ENCODE measurements around the gene HEATR3. TPM values are rescaled to one million over a fixed set of nuclear protein-coding genes. Genes with fewer than 3 reads are reported as not detected.

Gene HEATR3
- total and polyA plus RNA-seq, 2 of the 13 experiments (the other 11 are each of a cell fraction or from before 2014, with no cell fraction given) = 22.4 to 52.4 TPM

DNA sequence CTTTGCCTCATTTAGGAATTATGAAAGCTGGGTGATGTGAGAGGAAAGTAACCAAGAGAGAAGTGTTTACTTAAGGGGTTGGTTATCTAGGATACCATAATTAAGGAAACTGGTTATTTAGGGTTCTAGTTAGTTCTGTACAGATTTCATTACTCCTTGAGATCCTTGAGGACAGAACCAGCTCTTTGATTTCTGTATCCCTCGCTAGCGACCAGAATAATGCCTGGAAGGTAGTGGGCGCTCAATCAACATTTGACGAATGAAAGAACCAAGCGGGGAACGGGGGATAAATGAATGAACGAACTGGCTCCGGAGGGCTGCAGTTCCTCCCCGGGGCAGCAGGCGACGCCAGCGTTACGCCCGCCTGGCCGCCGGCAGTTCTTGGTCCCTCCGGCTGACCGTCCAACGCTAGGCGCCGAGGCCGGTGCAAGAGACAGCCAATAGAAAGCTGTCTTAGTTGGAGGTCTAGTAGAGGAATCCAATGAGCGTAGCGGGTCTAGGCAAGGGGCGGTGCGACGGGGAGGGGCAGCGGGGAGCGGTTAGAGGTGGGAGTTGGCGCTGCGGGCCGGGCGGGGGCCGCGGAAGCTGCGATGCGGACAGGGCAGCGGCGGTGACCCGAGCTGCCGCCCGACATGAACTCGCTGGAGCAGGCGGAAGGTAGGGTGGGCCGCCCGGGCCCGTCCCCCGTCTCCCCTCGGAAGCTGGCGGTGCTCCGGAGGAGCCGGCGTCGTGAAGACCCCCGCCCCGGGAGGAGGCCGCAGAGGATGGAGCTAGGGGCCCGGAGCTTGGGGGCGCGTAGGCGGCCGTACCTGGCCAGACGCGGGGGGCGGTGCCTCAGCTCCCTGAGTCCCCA lies 40.9 kb upstream of the HEATR3 start, which contains the start of gene CNEP1R1 (continued):
- TF ChIP-seq CEBPZ (IDR thresholded peaks at IDR 0.05; ENCODE audit: low read length) = no peak
- TF ChIP-seq, protein P1, sequence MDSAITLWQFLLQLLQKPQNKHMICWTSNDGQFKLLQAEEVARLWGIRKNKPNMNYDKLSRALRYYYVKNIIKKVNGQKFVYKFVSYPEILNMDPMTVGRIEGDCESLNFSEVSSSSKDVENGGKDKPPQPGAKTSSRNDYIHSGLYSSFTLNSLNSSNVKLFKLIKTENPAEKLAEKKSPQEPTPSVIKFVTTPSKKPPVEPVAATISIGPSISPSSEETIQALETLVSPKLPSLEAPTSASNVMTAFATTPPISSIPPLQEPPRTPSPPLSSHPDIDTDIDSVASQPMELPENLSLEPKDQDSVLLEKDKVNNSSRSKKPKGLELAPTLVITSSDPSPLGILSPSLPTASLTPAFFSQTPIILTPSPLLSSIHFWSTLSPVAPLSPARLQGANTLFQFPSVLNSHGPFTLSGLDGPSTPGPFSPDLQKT (CRISPR knock-in tag; IDR thresholded peaks at IDR 0.05; ENCODE audit: borderline replicate concordance) = no peak
- TF ChIP-seq ZNF10 (CRISPR knock-in tag; IDR thresholded peaks at IDR 0.05; ENCODE audit: borderline replicate concordance, low read depth) = no peak
- 0 out of 4 replicates have a peak, but pooled peaks of 1 of the 2 experiments have one; percentile 5 for TF ChIP-seq MAFK (conservative IDR thresholded peaks at IDR 0.05 in 1 of 2, IDR thresholded peaks at IDR 0.05 in 1 of 2; ENCODE audit: low read length in 2 of 2)
- TF ChIP-seq THAP7 (CRISPR knock-in tag; IDR thresholded peaks at IDR 0.05) = no peak; the same call in 1 of the 2 replicates
- TF ChIP-seq ZSCAN20 (CRISPR knock-in tag; IDR thresholded peaks at IDR 0.05; ENCODE audit: borderline replicate concordance) = peak; percentile 72; the same call in 1 of the 2 replicates
- peak; percentile 64 for TF ChIP-seq GATAD2A (CRISPR knock-in tag; IDR thresholded peaks at IDR 0.05)
- TF ChIP-seq, protein P2, sequence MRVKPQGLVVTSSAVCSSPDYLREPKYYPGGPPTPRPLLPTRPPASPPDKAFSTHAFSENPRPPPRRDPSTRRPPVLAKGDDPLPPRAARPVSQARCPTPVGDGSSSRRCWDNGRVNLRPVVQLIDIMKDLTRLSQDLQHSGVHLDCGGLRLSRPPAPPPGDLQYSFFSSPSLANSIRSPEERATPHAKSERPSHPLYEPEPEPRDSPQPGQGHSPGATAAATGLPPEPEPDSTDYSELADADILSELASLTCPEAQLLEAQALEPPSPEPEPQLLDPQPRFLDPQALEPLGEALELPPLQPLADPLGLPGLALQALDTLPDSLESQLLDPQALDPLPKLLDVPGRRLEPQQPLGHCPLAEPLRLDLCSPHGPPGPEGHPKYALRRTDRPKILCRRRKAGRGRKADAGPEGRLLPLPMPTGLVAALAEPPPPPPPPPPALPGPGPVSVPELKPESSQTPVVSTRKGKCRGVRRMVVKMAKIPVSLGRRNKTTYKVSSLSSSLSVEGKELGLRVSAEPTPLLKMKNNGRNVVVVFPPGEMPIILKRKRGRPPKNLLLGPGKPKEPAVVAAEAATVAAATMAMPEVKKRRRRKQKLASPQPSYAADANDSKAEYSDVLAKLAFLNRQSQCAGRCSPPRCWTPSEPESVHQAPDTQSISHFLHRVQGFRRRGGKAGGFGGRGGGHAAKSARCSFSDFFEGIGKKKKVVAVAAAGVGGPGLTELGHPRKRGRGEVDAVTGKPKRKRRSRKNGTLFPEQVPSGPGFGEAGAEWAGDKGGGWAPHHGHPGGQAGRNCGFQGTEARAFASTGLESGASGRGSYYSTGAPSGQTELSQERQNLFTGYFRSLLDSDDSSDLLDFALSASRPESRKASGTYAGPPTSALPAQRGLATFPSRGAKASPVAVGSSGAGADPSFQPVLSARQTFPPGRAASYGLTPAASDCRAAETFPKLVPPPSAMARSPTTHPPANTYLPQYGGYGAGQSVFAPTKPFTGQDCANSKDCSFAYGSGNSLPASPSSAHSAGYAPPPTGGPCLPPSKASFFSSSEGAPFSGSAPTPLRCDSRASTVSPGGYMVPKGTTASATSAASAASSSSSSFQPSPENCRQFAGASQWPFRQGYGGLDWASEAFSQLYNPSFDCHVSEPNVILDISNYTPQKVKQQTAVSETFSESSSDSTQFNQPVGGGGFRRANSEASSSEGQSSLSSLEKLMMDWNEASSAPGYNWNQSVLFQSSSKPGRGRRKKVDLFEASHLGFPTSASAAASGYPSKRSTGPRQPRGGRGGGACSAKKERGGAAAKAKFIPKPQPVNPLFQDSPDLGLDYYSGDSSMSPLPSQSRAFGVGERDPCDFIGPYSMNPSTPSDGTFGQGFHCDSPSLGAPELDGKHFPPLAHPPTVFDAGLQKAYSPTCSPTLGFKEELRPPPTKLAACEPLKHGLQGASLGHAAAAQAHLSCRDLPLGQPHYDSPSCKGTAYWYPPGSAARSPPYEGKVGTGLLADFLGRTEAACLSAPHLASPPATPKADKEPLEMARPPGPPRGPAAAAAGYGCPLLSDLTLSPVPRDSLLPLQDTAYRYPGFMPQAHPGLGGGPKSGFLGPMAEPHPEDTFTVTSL (CRISPR knock-in tag; IDR thresholded peaks at IDR 0.05; ENCODE audit: borderline replicate concordance) = 0 out of 2 replicates have a peak, but pooled peaks have one; percentile 15
- TF ChIP-seq KDM6A (CRISPR knock-in tag; IDR thresholded peaks at IDR 0.05; ENCODE audit: low read depth) = no peak; the same call in 1 of the 2 replicates
- 0 out of 2 replicates have a peak, but pooled peaks have one; percentile 35 for TF ChIP-seq TOPORS (CRISPR knock-in tag; IDR thresholded peaks at IDR 0.05)
- TF ChIP-seq ZNF207 (IDR thresholded peaks at IDR 0.05; ENCODE audit: borderline replicate concordance) = no peak
- peak; percentile 94 for TF ChIP-seq HOMEZ (CRISPR knock-in tag; IDR thresholded peaks at IDR 0.05; ENCODE audit: low read depth)
- TF ChIP-seq HOXA3 (CRISPR knock-in tag; IDR thresholded peaks at IDR 0.05) = peak; percentile 90
- TF ChIP-seq JUN (CRISPR knock-in tag; IDR thresholded peaks at IDR 0.05) = no peak; the same call in 1 of the 2 replicates
- peak; percentile 70 for TF ChIP-seq RFXAP (CRISPR knock-in tag; IDR thresholded peaks at IDR 0.05; ENCODE audit: borderline replicate concordance)

All from HepG2 (cell line).